HL-60 (cell line): Measurements from ENCODE around the gene FRZB.

Experiments used
- DNase-seq, 2 experiments: peaks; one replicate each; pipeline ENCODE4 v3.0.0-alpha.2; 2010 to 2020; ENCODE audit warnings: low read depth in 1 of 2, low spot score in 1 of 2
- H3K27ac ChIP-seq: fragments of 250-450 bp; sonication (Bioruptor Pico); replicated peaks from 2 replicates; pipeline ENCODE4 v1.5.1; 2020; ENCODE audit warnings: mild to moderate bottlenecking, moderate library complexity
- H3K27me3 ChIP-seq: fragments of 250-450 bp; sonication (Bioruptor Pico); 2 replicates; pipeline ENCODE4 v1.5.1; 2021; ENCODE audit warnings: mild to moderate bottlenecking, moderate library complexity; ENCODE audit not compliant: insufficient read depth, poor library complexity, severe bottlenecking
- H3K4me3 ChIP-seq: replicated peaks from 2 replicates; pipeline ENCODE4 v1.5.1; 2011; ENCODE audit warnings: mild to moderate bottlenecking, control low read depth, low read length; ENCODE audit not compliant: insufficient read depth
- CTCF ChIP-seq: IDR thresholded peaks from one replicate; pipeline ENCODE4 v1.5.1; 2011; ENCODE audit warnings: low read length, control low read depth, inconsistent platforms; ENCODE audit not compliant: insufficient read depth
- GABPA ChIP-seq: IDR thresholded peaks from 2 replicates; pipeline ENCODE4 v1.6.1; 2012; ENCODE audit warnings: low read depth
- POLR2AphosphoS5 ChIP-seq: IDR thresholded peaks from 2 replicates; pipeline ENCODE4 v1.6.1; 2012; ENCODE audit warnings: low read depth
- REST ChIP-seq: IDR thresholded peaks from 2 replicates; pipeline ENCODE4 v1.6.1; 2012; ENCODE audit warnings: low read depth; ENCODE audit not compliant: insufficient replicate concordance
- SPI1 ChIP-seq: IDR thresholded peaks from 2 replicates; pipeline ENCODE4 v1.6.1; 2012; ENCODE audit warnings: low read depth, mild to moderate bottlenecking, borderline replicate concordance

FRZB gene

GRCh38 chr2:182855376-182855775, 11.1 kb downstream of the FRZB start:
- no peak for DNase-seq
- no peak overlapping the region for H3K4me3 ChIP-seq
- TF ChIP-seq POLR2AphosphoS5 (no peak), REST (no peak), GABPA (no peak), SPI1 (no peak)
- no peak overlapping the region for H3K27ac ChIP-seq
- H3K27me3 ChIP-seq: no peaks in the 10 kb centered on the region

GRCh38 chr2:182854375-182855105, 11.9 kb downstream of the FRZB start:
- DNase-seq: no peak
- no peaks in the 10 kb centered on the region for H3K27me3 ChIP-seq
- H3K4me3 ChIP-seq: no peak overlapping the region
- no peak overlapping the region for H3K27ac ChIP-seq
- TF ChIP-seq POLR2AphosphoS5: no peak
- TF ChIP-seq REST: no peak
- TF ChIP-seq CTCF: no peak
- TF ChIP-seq GABPA: no peak
- TF ChIP-seq SPI1: no peak

DNA sequence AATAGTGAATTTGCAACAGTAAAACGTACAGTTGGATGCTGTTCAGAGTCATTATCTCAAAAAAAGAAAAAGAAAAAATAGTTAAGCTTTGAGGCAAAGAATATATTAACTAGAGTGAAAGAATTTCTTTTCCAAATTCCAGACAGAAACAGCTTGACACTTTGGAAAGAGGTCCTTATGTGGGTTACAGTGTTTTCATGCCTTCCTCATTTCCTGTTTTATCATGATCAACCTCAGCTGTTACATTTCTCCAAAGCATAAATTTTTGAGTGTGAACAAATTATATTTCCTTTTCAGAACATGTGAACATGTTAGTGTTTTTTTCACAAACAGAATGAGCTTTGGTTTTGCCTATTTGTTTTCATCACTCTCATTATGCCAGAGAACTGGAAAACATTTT, 13.6 kb downstream of the FRZB start:
- Histone ChIP-seq H3K4me3 (no peak overlapping the region), H3K27me3 (no peaks in the 10 kb centered on the region), H3K27ac (no peak overlapping the region)
- TF ChIP-seq GABPA (no peak), CTCF (no peak), POLR2AphosphoS5 (no peak), REST (no peak), SPI1 (no peak)
- DNase-seq: no peak

DNA sequence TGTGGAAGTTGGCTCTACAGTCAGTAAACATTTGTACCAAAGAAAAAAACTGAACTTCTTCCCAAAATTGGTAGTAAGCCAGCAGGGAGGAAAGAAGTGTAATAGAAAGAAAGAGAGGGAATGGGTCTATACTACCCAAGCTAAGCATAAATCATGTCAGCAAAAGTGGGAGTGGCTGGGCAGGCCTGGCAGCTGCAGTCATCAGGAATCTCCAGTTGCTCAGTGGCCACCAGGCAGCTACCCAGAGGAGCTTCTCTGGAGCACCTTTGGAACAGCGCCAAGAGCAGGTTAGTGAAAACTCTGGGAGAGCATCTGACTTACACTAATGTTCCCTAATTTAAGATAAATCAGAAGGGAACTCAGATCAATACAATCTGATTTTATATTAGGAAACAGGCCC, 14.3 kb downstream of the FRZB start:
- Histone ChIP-seq H3K27me3 (no peaks in the 10 kb centered on the region), H3K27ac (no peak overlapping the region), H3K4me3 (no peak overlapping the region)
- TF ChIP-seq REST (no peak), GABPA (no peak), SPI1 (no peak), POLR2AphosphoS5 (no peak), CTCF (no peak)
- DNase-seq: no peak
